ENCODE measurements around the gene CFAP46.

Gene CFAP46

GRCh38 chr10:132942101-132943057 is at the start of gene CFAP46:
TSS of gene CFAP46 (minus strand) at chr10:132942570. CDS start at chr10:132942484, 86 bp downstream.
- DNase-seq = no peak

DNA sequence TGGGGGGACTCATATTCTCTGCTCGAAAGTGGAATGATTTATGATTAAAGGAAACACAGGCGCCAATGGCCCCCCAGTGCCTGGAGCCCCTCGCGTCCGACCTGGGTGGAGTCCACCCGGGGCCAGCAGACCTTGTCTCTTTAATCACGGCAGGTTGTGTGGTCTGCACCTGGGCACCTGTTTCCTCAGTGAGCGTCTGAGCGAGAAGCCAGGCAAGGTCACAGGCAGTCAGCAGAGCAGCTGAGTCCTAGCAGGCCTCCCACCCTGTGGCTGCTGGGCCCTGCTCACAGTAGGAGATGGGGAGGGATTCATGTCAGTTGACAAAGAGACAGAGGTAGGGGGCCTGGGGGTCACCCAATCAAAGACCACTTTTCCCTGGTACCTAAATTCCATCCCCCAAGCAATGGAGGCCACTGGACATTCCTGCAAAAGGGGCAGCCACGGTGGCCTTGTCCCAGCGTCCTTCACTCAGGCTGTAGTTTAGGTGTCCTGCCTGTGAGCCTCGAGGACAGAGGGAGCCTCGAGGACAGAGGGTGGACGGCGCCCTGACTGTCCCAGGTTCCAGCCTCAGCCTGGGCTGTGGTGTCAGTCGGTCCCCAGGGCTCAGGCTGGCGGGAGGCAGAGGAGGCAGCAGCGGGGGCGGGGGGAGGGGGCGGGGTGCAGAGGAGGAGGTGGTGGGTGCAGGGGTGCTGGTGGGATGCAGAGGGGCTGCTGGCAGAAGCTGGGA is 49.5 kb upstream of the CFAP46 start:
- DNase-seq = no peak

GRCh38 chr10:132990684-132991545 is 48.5 kb upstream of the CFAP46 start:
- no peak for DNase-seq

DNA sequence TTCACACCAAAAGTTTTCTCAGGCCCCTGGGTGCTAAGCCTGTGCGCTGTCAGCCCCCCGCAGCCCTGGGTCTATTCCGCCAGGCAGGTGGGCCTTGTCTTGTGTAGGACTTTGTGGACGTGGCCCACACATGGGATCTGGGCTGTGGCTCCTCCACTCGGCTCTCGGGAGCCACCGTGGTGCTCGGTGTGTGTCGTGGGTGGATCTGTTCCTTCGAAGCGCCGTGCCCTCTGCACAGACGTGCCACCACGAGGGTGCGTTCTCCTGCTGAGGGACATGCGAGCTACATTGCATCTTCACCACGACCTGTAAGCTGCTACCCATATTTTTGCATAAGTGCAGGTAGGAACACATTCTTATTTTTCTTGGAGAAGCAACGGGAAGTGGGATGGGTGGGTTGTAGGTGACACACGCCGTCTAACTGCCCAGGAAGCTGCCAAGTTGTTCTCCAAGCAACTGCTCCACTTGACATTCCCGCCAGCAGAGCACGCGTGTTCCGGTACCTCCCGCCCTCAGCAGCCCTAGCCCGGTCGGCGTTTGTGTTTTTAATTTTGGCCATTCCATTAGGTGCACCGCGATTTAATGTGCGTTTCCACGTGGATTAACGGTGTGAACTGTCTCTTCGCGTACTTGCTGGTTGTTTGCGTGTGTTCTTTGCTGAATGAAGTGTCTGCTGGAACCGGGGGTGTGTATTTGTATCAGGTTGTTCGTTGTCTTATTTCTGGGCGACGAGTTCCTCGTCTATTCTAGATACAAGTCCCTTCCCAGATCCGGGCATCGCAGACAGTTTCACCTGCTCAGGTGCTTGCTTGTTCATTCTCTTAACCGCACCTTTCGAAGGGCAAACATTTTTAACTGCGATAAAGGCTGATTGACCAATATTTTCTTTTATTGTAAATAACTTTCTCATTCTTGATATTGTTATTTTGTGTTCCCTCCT is 47.4 kb upstream of the CFAP46 start:
- DNase-seq = no peak

- no peak for DNase-seq
These were observed 46.6 kb upstream of the CFAP46 start for GRCh38 chr10:132988988-132989387.

DNA sequence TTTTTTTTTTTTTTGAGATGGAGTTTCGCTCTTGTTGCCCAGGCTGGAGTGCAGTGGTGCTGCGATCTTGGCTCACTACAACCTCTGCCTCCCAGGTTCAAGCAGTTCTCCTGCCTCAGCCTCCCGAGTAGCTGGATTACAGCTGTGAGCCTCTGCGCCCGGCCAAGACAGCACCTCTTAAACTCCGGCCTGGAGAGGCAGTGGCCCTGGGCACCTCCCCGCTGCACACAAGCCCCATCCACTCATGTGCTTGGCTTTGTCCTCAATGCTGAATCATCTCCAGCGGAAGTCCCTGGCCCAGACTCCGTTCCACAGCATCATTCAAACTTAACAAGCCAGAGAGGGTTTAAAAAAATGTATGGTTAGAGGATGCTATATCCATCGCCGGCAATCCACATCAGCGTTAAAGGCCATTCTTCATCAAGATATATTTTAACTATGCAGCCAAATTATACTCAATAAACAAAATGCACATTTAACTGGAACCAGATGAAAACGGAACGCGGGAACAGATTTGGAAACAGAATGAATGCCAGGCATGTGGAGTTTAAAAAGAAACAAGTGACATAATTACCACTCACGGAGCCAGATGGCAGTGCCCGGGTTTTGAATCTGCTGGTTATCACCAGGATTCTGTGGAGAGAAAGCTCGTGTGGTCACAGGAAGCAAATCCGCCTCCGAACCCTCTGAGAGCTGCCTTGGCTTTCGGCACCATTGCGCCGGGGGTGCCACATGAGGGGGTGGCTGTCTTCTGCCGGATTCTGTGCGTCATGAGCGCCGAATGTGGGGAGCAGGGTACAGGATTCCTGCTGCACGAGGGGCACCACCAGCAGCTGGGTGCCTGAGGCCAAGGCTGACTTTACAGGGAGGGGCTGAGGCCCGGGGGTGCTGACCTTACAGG is 45.6 kb upstream of the CFAP46 start:
- DNase-seq = no peak

DNA sequence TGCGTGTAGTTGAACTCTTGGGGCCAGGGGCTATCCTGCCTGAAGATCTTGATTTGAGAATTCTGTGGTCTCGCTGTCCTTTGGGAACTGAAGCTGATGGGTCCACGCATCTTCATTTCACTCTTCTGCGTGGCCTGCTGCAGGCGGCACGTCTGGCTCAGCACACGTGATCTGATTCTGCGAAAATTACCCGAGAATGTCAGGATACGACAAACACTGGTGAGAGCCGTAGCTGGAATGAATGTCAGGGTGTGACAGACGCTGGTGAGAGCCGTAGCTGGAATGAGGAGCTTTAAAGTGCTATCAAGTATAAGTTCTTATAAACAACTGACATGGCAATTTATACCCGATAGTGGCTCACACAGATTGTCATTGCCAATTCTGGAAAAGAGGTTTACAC is 44.6 kb upstream of the CFAP46 start:
- DNase-seq = no peak

GRCh38 chr10:132986576-132986975 is 44.2 kb upstream of the CFAP46 start:
- DNase-seq = no peak

DNA sequence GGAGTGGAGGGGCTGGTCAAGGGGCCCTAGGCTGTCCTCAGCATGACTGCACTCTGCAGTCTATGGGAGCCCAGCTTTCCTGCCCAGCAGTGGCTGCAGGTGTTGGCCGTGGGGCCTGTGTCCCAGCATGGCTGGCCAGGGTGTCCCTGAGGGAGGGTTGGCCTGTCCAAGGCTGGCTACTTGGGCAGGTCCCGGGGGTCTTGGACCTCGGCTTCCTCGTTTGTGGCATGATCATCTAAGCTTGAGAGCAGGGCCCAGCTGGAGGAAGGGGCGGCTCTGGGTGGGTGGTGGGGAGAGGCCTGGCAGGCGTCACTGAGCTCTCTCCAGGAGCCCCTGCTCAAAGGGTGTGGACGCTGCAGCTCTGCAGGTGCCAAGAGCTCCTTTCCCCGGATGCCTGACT is 43.7 kb upstream of the CFAP46 start:
- no peak for DNase-seq

GRCh38 chr10:132985546-132985900 is 43.2 kb upstream of the CFAP46 start:
- no peak for DNase-seq

GRCh38 chr10:132984801-132985545 is 42.6 kb upstream of the CFAP46 start:
- DNase-seq = no peak

DNA sequence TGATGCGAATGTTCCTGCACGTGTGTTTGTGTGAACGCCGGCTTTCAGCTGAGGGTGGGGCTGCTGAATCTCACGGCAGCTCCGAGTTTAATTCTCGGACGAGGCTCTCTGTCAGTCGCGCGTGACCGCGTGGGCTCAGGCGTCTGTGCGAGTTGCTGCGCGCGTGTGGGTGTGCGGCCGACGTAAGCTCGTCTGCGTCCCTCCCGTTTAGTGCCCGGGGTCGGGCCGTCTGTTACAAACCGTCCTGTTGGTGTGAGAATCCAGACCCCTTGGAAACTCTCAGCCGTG is 41.6 kb upstream of the CFAP46 start:
- DNase-seq = no peak

GRCh38 chr10:132983252-132984007 is 41.1 kb upstream of the CFAP46 start:
- no peak for DNase-seq

GRCh38 chr10:132982301-132982989 is 40.1 kb upstream of the CFAP46 start:
- DNase-seq = no peak

- DNase-seq = no peak
These were observed 39.4 kb upstream of the CFAP46 start for GRCh38 chr10:132981746-132982145.

DNA sequence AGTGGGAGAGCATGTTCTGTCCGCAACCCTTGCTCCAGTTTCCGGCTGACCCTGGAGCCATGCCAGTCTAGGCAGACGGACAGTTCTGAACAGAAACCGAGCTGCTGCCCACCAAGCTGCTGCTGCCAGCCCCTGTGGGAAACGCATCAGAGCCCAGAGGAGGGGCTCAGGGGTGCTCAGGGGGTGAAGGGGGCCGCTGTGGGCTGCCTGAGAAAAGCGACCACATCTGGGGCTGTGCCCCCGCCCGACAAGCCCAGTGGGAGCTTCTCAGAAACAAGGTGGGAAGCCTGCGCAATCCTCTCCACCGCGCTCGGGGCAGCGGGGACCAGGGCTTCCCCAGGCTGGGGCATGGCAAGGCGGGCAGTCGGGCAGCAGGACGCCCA is 38.8 kb upstream of the CFAP46 start:
- no peak for DNase-seq

- DNase-seq = no peak
These were observed 38.2 kb upstream of the CFAP46 start for GRCh38 chr10:132980426-132981172.

Measured in CD4-positive, alpha-beta T cell treated with Interferon alpha-2 for 1 hour (primary cell).